Embryonic facial prominence (tissue), 1 donor: Measurements from ENCODE around the gene MACO1.

Experiments
- DNase-seq: peaks from one replicate; pipeline ENCODE4 v3.0.0-alpha.2; 2016; ENCODE audit errors: extremely low spot score

Gene MACO1

DNA sequence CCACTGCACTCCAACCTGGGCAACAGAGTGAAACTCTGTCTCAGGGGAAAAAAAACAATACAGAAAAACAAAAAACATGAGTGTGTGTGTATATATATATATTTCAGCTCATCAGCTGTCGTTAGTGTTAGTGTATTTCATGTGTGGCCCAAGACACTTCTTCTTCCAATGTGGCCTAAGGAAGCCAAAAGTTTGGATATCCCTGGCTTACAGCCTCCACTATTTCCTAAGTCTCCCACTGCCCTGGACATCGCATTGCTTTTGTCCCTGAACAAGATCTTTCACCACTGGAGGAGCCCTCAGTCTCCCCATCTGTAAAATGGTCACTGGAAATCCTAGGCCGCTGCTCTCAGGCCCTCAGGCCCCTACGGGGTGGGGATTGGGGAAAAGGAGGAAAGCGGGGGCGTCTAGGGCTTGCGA, 112.3 kb downstream of the MACO1 start:
- no peak for DNase-seq

DNA sequence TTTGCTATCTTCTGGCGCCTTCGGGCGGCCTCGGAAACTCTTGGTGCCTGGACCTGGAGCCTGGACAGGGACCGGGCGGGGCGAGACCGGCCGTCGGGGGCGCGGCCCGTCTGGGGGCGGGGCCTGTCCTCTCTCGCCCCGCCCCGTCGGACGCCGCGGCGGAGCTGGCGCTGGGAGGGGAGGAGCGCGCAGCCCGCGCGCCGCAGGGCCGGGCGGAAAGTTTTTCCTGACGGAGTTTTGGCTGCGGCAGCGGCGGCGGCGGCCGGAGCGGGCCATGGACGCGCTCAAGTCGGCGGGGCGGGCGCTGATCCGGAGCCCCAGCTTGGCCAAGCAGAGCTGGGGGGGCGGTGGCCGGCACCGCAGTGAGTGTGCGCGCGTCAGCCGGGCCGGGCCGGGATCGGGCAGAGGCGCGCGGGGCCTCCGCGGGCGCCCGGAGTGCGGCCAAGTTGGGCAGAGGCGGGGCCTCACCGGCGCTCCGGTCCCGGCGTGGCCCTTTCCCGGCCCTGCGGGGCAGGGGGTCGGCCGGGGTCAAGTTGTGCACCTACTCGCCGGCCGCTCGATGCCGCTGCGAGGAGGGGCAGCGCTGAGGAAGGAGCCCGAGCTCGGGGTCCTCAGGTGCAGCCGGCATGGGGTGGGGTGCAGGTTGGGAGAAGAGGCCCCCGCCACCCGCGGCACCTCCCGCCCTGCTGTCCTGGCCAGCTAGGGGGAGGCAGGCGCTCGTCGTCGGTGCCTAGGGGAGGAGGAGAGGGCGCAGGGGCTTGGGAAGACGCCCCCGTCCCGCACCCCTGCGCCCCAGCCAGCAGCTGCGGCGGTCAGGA, 112.9 kb downstream of the MACO1 start, which contains the start of gene LDLRAP1:
Gene LDLRAP1 (plus strand): TSS at position 182 of the 818 bp plus-strand sequence. CDS start 93 bp downstream, at position 275.
- DNase-seq, result no peak

DNA sequence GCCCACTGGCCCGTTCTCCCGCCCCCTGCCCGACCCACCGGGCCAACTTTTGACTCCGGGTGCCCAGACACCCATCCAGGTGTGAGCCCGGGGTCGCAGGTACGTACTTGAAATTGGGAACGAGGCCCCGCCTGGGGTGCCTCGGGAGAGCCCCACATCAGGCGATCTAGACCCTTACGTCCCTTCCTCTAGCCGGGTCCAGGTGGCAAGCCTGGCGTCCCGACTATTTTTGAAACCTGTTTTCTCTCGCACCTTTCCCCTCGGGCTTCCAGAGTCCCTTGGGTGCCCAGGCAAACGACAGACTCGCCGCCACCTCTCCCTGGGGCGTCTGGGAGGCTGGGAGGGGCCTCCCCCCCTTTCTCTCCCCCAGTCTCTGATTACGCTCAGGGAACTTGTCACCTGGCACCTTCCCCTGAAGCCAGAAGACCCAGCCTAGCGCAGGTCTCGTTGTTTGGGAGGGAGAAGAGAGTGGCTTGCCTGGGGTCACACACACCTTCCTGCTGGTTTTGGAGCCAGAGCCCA, 113.6 kb downstream of the MACO1 start:
- DNase-seq, result no peak

DNA sequence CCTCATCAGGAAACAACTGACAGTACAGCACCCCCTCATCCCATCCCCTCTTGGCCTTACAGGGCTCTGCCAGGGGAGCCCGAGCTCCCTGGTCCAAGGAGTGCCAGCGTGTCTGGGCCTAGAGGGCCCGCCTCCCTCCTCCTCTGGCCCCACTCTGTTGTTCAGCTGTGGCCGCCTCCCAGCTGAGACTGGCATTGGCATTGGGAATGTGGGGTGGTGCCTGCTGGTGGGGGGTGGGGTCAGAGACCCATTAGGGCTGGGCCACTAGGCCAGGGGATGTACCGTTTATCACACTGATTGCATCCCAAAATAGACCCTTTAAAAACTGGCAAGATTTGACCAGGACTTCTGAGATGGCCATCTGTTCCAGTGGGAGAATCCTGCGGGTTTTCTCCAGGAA, 114.1 kb downstream of the MACO1 start:
- DNase-seq, result no peak

DNA sequence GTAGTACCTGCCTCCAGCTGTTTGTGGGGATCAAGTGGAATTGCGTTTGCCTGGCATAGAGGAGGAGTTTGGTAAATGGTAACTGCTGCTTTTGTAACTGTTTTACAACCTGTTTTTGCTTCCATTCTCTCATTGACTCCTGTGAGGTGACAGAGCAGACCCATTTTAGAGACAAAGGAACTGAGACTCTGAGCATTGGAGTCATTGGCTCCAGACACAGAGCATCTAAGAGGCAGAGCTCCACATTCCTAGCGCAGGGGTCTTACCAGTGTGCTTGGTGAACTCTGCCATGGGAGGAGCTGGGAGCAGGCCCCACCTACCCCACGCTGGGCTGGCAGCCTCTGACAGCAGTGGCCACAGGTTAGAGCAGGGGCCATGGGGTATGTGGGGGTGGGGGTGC, 115.1 kb downstream of the MACO1 start:
- DNase-seq, result no peak

DNA sequence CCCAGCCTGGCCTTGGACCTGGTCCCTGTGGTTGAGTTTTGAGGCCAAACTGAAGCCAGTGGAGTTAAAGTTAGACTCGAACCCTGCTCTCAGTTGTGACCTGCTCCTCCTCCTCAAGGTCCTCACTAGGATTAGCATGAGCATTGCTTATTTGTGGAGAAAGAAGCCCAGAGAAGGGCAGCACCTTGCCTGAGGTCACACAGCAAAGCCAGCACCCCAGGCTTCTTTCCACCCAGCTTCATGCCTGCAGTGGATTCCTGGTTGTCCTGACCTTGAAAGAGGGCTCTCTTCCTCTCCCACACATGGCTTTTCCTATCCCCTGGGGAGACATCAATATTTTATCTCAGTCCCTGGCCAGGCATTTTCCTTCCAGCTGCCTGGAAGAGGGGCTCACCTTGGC, 115.5 kb downstream of the MACO1 start:
- DNase-seq, result no peak

DNA sequence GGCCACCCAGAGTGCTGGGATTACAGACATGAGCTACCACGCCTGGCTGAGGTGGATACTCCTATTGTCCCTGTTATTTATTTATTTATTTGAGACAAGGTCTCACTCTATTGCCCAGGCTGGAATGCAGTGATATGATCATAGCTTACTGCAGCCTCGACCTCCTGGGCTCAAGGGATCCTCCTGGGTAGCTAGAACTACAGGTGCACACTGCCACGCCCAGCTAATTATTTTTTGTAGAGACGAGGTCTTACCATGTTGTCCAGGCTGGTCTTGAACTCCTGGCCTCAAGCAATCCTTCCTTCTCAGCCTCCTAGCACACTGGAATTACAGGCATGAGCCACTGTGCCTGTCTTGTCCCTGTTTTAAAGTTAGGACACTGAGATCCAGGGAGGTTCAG, 117.9 kb downstream of the MACO1 start:
- DNase-seq, result no peak

DNA sequence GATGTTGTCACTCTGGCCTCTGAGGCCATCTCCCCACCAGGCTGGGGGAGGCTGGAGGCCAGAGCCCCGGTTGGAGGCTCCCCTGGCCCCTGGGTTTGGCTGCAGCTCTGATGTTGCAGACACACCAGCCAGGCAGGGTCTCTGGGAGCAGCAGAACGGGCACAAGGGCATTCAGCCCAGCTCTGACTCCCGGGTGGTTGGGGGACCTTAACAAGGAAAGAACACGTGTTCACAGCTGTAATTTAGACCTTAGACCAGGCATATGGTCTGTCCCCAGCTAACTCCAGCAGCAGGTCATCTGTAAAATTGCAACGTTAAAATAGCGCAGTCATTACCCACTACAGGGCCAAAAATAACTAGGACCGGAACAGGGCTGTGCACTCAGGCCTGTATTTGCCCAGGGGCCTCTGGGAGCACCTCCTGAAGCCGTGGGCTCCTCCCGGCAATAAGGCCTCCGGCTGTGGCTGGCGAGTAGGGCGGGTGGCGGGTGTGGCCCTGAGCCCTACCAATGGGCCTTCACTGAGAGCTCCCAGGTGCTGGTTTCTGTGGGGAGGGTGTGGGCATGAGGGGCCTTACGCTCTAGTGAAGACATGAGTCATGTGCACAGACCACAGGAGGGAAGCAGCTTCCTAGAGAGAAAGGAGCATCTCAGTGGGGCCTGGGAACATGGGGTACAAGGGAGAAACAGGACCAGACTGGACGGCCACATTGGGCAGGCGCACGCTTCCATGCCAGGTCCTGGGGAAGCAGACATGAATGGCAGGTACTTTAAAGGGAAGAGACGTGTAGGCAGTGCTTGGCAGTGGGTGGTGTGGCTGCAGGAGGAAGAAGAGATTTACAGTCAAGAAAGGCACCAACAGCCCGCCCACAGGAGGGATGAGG, 118.8 kb downstream of the MACO1 start:
- DNase-seq, result no peak
